CD4-positive, alpha-beta memory T cell (primary cell): ENCODE measurements around the gene SPINDOC. TPM values are rescaled to one million over a fixed set of nuclear protein-coding genes. Genes with fewer than 3 reads are reported as not detected.
"Not testable (repeated sequence)": the region's sequence is repeated elsewhere in the genome, so short reads cannot be mapped to it uniquely, and the experiment has no call there.

Experiments used
- CTCF ChIA-PET: fragments of 350-600 bp; sonication (Branson Sonifier 250); formaldehyde crosslinking; loops from one replicate; lab custom pipeline; 2021; ENCODE audit warnings: inconsistent platforms; ENCODE audit not compliant: partially characterized antibody; lab: Charles Lee
- POLR2A ChIA-PET: fragments of 350-600 bp; sonication (Branson Sonifier 250); formaldehyde crosslinking; loops from one replicate; lab custom pipeline; 2021; ENCODE audit not compliant: partially characterized antibody; lab: Charles Lee
- DNase-seq, 5 donors: peaks; one replicate each; pipeline versions ENCODE4 v3.0.0 to v3.0.0-alpha.2; 2020 to 2022; ENCODE audit warnings: mixed read lengths in 1 of 5
- H3K27ac ChIP-seq: one replicate; pipeline ENCODE4 v1.7.0; 2013; ENCODE audit warnings: low read depth, low read length
- H3K27me3 ChIP-seq: 2 replicates; pipeline ENCODE4 v1.7.0; 2013; ENCODE audit warnings: mild to moderate bottlenecking, low read length, moderate library complexity; ENCODE audit not compliant: insufficient read depth
- H3K36me3 ChIP-seq: 2 replicates; pipeline ENCODE4 v1.7.0; 2013; ENCODE audit warnings: mild to moderate bottlenecking, low read length, moderate library complexity; ENCODE audit not compliant: insufficient read depth
- H3K4me1 ChIP-seq: 2 replicates; pipeline ENCODE4 v1.7.0; 2013; ENCODE audit warnings: mild to moderate bottlenecking, low read length, moderate library complexity; ENCODE audit not compliant: insufficient read depth
- H3K4me3 ChIP-seq, 2 donors: one replicate each; pipeline ENCODE4 v1.7.0; 2013; ENCODE audit warnings: low read length in 2 of 2, mild to moderate bottlenecking in 1 of 2
- H3K9me3 ChIP-seq, 2 donors: one replicate each; pipeline ENCODE4 v1.7.0; 2013; ENCODE audit warnings: low read length in 2 of 2, control low read depth in 1 of 2; ENCODE audit not compliant: control insufficient read depth in 1 of 2
- H3K27ac Mint-ChIP-seq, 7 donors: one replicate each; pipeline ENCODE4 v1.8.0; 2020 to 2021; ENCODE audit warnings: mixed read lengths in 7 of 7, mild to moderate bottlenecking in 6 of 7, inconsistent platforms in 3 of 7, moderate library complexity in 3 of 7
- H3K27me3 Mint-ChIP-seq, 2 donors: one replicate each; pipeline ENCODE4 v1.8.0; 2020 to 2021; ENCODE audit warnings: mixed read lengths in 2 of 2
- H3K36me3 Mint-ChIP-seq, 2 donors: one replicate each; pipeline ENCODE4 v1.8.0; 2020 to 2021; ENCODE audit warnings: mixed read lengths in 2 of 2, inconsistent platforms in 1 of 2, mild to moderate bottlenecking in 1 of 2
- H3K4me1 Mint-ChIP-seq, 4 donors: one replicate each; pipeline ENCODE4 v1.8.0; 2020 to 2021; ENCODE audit warnings: mixed read lengths in 4 of 4, mild to moderate bottlenecking in 1 of 4
- H3K4me3 Mint-ChIP-seq, 8 donors: one replicate each; pipeline ENCODE4 v1.8.0; 2020 to 2021; ENCODE audit warnings: mixed read lengths in 8 of 8, mild to moderate bottlenecking in 7 of 8, moderate library complexity in 6 of 8, inconsistent platforms in 3 of 8
- H3K9me3 Mint-ChIP-seq, 8 donors: one replicate each; pipeline ENCODE4 v1.8.0; 2020 to 2021; ENCODE audit warnings: mixed read lengths in 8 of 8, mild to moderate bottlenecking in 5 of 8, inconsistent platforms in 3 of 8, moderate library complexity in 1 of 8
- intact Hi-C: fragments of 100-400 bp; cut with micrococcal nuclease; formaldehyde crosslinking; loops from one replicate; pipeline ENCODE4 v1.15.1; 2023
- polyA plus RNA-seq, 2 donors: library from polyadenylated mRNA; unstranded; fragments of 300-500 nt; fragmentation: Illumina TruSeq; gene quantifications; one replicate each; pipeline ENCODE4 v1.2.3, GENCODE V29; 2021
- total RNA-seq, 2 experiments: library from RNA; stranded (reverse); gene quantifications; one replicate each; pipeline ENCODE4 v1.2.3, GENCODE V29; 2021

Gene SPINDOC
- total and polyA plus RNA-seq, 4 experiments from 2014 or later, result 0.63 to 14.8 (median 6.5) TPM

- no peaks in the 10 kb centered on the region for H3K9me3 ChIP-seq
- Mint-ChIP-seq H3K4me3 (no peak overlapping the region), H3K36me3 (no peaks in the 10 kb centered on the region), H3K9me3 (no peaks in the 10 kb centered on the region), H3K4me1 (no peaks in the 10 kb centered on the region), H3K27me3 (no peaks in the 10 kb centered on the region), H3K27ac (peak overlapping the region in 1 of 7 donors; percentile 55)
- DNase-seq, result no peak
- CTCF ChIA-PET, result no interaction called here
- no peak overlapping the region for H3K4me3 ChIP-seq
- intact Hi-C loops, result no loop called here
- H3K27ac ChIP-seq, result no peak overlapping the region
- POLR2A ChIA-PET, result no interaction called here
- no peaks in the 10 kb centered on the region for H3K36me3 ChIP-seq
- H3K4me1 ChIP-seq, result no peaks in the 10 kb centered on the region
- no peaks in the 10 kb centered on the region for H3K27me3 ChIP-seq
Measured at GRCh38 chr11:63805844-63806415, 7.3 kb upstream of the SPINDOC start.

GRCh38 chr11:63810383-63810782, 2.9 kb upstream of the SPINDOC start:
- DNase-seq, H3K27ac Mint-ChIP-seq, H3K9me3 Mint-ChIP-seq, intact Hi-C loops, H3K36me3 Mint-ChIP-seq, H3K4me3 ChIP-seq, H3K27me3 Mint-ChIP-seq, H3K9me3 ChIP-seq, H3K4me3 Mint-ChIP-seq, H3K36me3 ChIP-seq, H3K27ac ChIP-seq, H3K27me3 ChIP-seq, POLR2A ChIA-PET: not testable (repeated sequence)
- CTCF ChIA-PET, result interaction anchor here (0.7 kb wide), 1 partner anchor 57 kb away, joined by 3 read pairs; no protein-coding TSS in a partner anchor
- peaks cover 19% of the 10 kb centered on the region for H3K4me1 ChIP-seq
- H3K4me1 Mint-ChIP-seq, result peaks cover 14 to 21% (median 18%) of the 10 kb centered on the region in 4 donors

GRCh38 chr11:63811522-63811921, 1.7 kb upstream of the SPINDOC start:
- no peaks in the 10 kb centered on the region for H3K36me3 ChIP-seq
- CTCF ChIA-PET, result interaction anchor here (1.9 kb wide), 1 partner anchor 26 kb away, joined by 7 read pairs; no protein-coding TSS in a partner anchor
- peaks cover 20 to 22% (median 21%) of the 10 kb centered on the region in 4 donors for H3K4me1 Mint-ChIP-seq
- POLR2A ChIA-PET, result no interaction called here
- H3K9me3 ChIP-seq, result no peaks in the 10 kb centered on the region
- no peaks in the 10 kb centered on the region for H3K27me3 ChIP-seq
- peak overlapping the region in 3 of 7 donors; percentile 10 to 73 (median 39) for H3K27ac Mint-ChIP-seq
- no peaks in the 10 kb centered on the region for H3K9me3 Mint-ChIP-seq
- H3K4me1 ChIP-seq, result peaks cover 19% of the 10 kb centered on the region
- H3K4me3 Mint-ChIP-seq, result peak overlapping the region in 6 of 8 donors; percentile 49 to 79 (median 74)
- H3K36me3 Mint-ChIP-seq, result peaks cover 0 to 7% of the 10 kb centered on the region in 2 donors
- no peak for DNase-seq
- no peaks in the 10 kb centered on the region for H3K27me3 Mint-ChIP-seq
- H3K27ac ChIP-seq, result no peak overlapping the region
- intact Hi-C loops, result no loop called here
- H3K4me3 ChIP-seq, result no peak overlapping the region

- peak overlapping the region; percentile 64 to 80 (median 78) for H3K4me3 Mint-ChIP-seq
Measured at GRCh38 chr11:63813563-63814382, 517 bp downstream of the SPINDOC start.

GRCh38 chr11:63814383-63814736, 1.1 kb downstream of the SPINDOC start:
- Mint-ChIP-seq H3K4me1 (peaks cover 20 to 22% (median 21%) of the 10 kb centered on the region in 4 donors), H3K4me3 (peak overlapping the region; percentile 60 to 80 (median 78)), H3K36me3 (peaks cover 5 to 16% of the 10 kb centered on the region in 2 donors), H3K27me3 (no peaks in the 10 kb centered on the region), H3K27ac (peak overlapping the region; percentile 4 to 76 (median 67)), H3K9me3 (no peaks in the 10 kb centered on the region)
- Histone ChIP-seq H3K27ac (peak overlapping the region; percentile 64), H3K9me3 (no peaks in the 10 kb centered on the region), H3K4me1 (peaks cover 19% of the 10 kb centered on the region), H3K4me3 (peak overlapping the region; percentile 14 to 75), H3K36me3 (peaks cover 9% of the 10 kb centered on the region), H3K27me3 (no peaks in the 10 kb centered on the region)
- CTCF ChIA-PET, result interaction anchor here (1.3 kb wide), 1 partner anchor 338 kb away, joined by 3 read pairs; no protein-coding TSS in a partner anchor
- no peak for DNase-seq
- intact Hi-C loops, result no loop called here
- POLR2A ChIA-PET, result interaction anchor here (1.1 kb wide), 1 partner anchor 132 kb away, joined by 3 read pairs; no protein-coding TSS in a partner anchor

More at GRCh38 chr11:63813563-63814382, 517 bp downstream of the SPINDOC start:
- Mint-ChIP-seq H3K4me1 (peaks cover 20 to 22% (median 21%) of the 10 kb centered on the region in 4 donors), H3K27ac (peak overlapping the region; percentile 4 to 76 (median 67)), H3K27me3 (no peaks in the 10 kb centered on the region), H3K36me3 (peaks cover 5 to 16% of the 10 kb centered on the region in 2 donors), H3K9me3 (no peaks in the 10 kb centered on the region)
- Histone ChIP-seq H3K36me3 (peaks cover 9% of the 10 kb centered on the region), H3K9me3 (no peaks in the 10 kb centered on the region), H3K4me1 (peaks cover 19% of the 10 kb centered on the region), H3K27ac (peak overlapping the region; percentile 64), H3K27me3 (no peaks in the 10 kb centered on the region), H3K4me3 (peak overlapping the region; percentile 14 to 75)
- CTCF ChIA-PET, result interaction anchor here (1.3 kb wide), 1 partner anchor 339 kb away, joined by 3 read pairs; no protein-coding TSS in a partner anchor
- peak in 4 of 5 donors; percentile 21 to 57 (median 26) for DNase-seq
- intact Hi-C loops, result no loop called here
- POLR2A ChIA-PET, result interaction anchor here (1.1 kb wide), 1 partner anchor 132 kb away, joined by 3 read pairs; no protein-coding TSS in a partner anchor

GRCh38 chr11:63816166-63816565, 2.9 kb downstream of the SPINDOC start:
- CTCF ChIA-PET, result interaction anchor here (1.3 to 2.3 kb wide), 2 partner anchors 21 to 77 kb away, joined by 3 to 7 read pairs; no protein-coding TSS in a partner anchor
- peak overlapping the region in 2 of 8 donors; percentile 33 to 35 for H3K4me3 Mint-ChIP-seq
- no peaks in the 10 kb centered on the region for H3K27me3 Mint-ChIP-seq

More at GRCh38 chr11:63816166-63816565, 2.9 kb downstream of the SPINDOC start:
- Mint-ChIP-seq H3K9me3 (no peaks in the 10 kb centered on the region), H3K36me3 (peaks cover 15 to 26% of the 10 kb centered on the region in 2 donors), H3K27ac (peak overlapping the region in 4 of 7 donors; percentile 30 to 76 (median 66)), H3K4me1 (peaks cover 20 to 22% (median 21%) of the 10 kb centered on the region in 4 donors)
- Histone ChIP-seq H3K9me3 (no peaks in the 10 kb centered on the region), H3K4me1 (peaks cover 19% of the 10 kb centered on the region), H3K27me3 (no peaks in the 10 kb centered on the region), H3K36me3 (peaks cover 15% of the 10 kb centered on the region), H3K27ac (no peak overlapping the region), H3K4me3 (no peak overlapping the region)
- DNase-seq, result no peak
- POLR2A ChIA-PET, result interaction anchor here (1.2 kb wide), 1 partner anchor 129 kb away, joined by 3 read pairs; no protein-coding TSS in a partner anchor
- intact Hi-C loops, result no loop called here
